Retina (tissue), 1 donor: ENCODE measurements around the gene REP15.
A peak's percentile ranks its signal among the peaks of the same experiment; 100 is the strongest.
"Not testable (repeated sequence)": the region's sequence is repeated elsewhere in the genome, so short reads cannot be mapped to it uniquely, and the experiment has no call there.

ENCODE experiments used
- DNase-seq: peaks from one replicate; pipeline ENCODE4 v3.0.0-alpha.2; 2016

Gene REP15

GRCh38 chr12:27696293-27696652, at the start of gene REP15:
Gene REP15 (plus strand): TSS chr12:27696447. CDS start chr12:27696563, 116 bp downstream.
- no peak for DNase-seq

GRCh38 chr12:27650011-27650410, 46.2 kb upstream of the REP15 start:
- DNase-seq: no peak

- DNase-seq: no peak
Observed at GRCh38 chr12:27651201-27651600, 45.0 kb upstream of the REP15 start.

- peak; percentile 29 for DNase-seq
Observed at GRCh38 chr12:27652174-27652763, 44.0 kb upstream of the REP15 start.

- DNase-seq: no peak
Observed at GRCh38 chr12:27653661-27654060, 42.6 kb upstream of the REP15 start.

GRCh38 chr12:27655476-27655875, 40.8 kb upstream of the REP15 start:
- DNase-seq: not testable (repeated sequence)

GRCh38 chr12:27657296-27657695, 39.0 kb upstream of the REP15 start:
- DNase-seq: no peak

DNA sequence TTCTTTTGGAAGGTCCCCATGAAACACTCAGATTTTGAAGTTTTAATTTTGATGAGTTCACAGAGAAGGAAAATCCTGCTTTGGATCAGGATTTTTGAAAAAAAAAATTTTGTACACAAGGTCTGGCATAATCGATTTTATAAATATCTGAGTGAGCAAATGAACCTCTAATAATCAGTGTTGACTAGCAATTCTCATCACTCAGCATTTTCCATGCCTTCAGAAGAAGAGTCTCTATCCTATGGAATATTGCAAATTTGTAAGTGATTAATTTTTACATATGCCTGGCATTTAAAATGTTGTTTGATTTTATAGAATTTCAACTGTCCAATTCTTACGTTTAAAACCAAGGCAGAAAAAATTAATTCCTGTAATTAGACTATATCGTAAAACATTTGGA, 30.5 kb upstream of the REP15 start:
- DNase-seq: no peak

DNA sequence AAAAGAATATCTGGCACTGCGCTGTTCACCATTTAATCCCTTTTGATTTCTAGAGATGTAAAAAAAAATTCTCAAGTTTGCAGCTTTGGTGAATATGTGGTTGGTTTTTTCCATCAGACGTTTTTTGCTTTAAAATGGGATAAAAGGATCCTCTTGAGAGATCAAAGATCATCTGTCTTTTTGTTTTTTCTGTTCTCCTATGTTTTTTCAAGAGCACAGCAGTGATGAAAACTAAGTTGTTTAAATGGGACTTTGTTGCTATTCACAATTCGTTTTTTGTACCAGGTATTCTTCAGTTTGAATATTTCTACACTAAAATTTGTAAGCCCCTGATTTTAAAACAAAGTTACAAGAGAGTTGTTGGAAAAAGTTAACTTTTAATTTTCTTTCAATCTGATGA, 29.7 kb upstream of the REP15 start:
- DNase-seq: no peak

DNA sequence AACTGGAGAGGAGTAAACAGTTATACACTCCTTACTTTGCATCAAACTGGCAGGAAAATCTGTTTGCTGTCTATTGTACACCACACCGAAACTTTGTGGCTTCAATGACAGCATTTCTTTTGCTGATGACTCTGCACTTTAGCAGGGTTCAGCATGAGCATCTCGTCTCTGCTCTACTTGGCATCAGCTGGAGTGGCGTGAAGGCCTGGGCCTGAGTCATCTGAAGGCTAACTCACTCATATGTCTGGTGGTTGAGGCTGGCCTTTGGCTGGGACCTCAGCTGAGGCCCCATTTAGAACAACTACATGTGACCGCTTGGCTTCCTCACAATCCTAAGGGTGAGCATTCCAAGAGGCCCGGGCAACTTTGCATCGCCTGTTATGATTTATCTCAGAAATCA, 28.7 kb upstream of the REP15 start:
- DNase-seq: no peak

DNA sequence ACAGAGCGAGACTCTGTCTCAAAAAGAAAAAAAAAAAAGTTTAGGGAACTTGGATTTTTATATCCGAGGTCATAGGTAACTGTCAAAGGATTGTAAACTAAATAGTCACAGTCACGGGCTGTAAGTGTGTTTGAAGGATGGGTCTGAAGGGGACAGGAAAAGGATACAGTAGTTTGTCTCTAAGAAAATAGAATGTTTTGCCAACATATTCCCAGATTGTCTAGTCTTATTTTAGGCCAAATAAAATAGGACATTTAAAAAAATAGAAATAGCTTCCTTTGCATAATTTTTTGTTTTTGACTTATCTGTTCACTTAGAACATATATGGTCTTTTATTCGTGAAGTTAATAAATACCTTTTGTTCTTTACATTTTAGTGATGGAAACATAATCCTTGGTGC, 24.2 kb upstream of the REP15 start:
- no peak for DNase-seq

DNA sequence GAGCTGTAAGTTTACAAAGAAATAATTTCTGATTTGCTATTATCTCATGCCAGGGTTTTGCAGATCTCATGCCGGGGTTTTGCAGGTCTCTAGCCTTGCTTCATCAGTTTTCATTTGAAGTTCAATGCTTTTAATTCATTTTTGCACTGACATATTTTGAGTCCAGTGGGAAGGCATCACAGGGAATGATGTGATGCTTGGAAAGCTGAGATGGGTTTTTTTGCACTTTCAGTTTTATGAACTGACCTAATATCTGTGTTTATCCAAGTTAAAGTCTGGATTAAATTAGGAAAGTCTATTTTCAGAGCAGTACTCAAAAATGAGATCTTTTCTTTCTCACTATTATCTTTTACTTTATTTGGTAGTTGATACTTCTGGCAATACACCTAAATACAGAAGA, 23.6 kb upstream of the REP15 start:
- DNase-seq: no peak

- no peak for DNase-seq
Observed at GRCh38 chr12:27673101-27673718, 23.0 kb upstream of the REP15 start.

GRCh38 chr12:27674989-27675388, 21.3 kb upstream of the REP15 start:
- no peak for DNase-seq

- no peak for DNase-seq
Observed at GRCh38 chr12:27680619-27681018, 15.6 kb upstream of the REP15 start.

DNA sequence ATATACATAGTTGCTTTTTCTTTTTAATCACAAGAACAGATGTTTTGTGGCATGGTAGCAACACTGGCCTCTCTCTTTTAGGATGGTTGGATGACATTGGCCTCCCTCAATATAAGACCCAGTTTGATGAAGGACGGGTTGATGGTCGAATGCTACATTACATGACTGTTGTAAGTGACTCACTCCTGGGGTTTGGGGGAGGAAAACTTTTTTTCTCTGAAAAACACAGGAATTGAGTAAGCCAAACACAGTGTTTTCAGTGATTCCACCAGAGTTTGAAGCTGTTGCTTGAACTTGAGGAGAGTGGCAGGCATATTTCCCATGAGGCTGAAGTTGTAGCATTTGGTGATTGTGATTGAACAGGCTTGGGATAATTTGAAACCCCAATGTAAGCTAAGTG, 13.7 kb upstream of the REP15 start:
- DNase-seq: no peak

DNA sequence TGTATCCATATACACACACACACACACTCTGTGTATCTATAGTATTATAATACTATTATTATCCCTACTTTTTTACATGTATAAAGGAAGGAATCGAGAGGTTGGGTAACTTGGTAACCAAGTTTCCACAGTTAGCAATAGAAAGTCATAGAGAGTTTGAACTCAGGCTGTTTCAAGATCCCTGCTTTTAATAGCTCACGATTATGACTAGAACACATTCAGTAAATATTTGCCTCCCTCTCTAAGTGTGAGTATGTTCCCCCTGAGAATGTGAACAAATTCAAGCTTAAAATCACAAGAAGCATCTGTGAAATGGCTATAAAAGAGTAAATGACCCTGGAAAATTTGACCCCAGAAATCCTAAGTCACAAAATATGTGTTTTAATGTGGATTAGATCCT, 11.0 kb upstream of the REP15 start:
- no peak for DNase-seq

- no peak for DNase-seq
Observed at GRCh38 chr12:27686147-27686546, 10.1 kb upstream of the REP15 start.

DNA sequence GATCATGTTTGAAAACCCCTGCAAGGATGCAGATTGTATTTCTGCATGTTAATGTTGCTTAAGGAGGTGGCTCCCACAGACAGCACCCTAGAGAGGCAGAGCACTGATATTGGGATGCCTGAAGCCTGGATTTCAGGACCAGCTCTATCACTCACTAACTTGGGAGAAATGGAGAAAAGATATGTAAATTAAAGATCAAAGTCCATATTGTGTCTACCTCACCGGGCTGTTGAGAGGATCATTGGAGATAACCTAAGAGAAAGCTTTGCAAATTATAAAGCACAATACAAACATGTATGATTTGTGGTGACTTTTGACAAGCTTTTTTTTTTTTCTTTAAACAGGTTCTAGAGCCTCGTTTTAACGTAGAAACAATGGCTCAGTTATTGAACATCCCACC, 7.6 kb upstream of the REP15 start:
- no peak for DNase-seq

DNA sequence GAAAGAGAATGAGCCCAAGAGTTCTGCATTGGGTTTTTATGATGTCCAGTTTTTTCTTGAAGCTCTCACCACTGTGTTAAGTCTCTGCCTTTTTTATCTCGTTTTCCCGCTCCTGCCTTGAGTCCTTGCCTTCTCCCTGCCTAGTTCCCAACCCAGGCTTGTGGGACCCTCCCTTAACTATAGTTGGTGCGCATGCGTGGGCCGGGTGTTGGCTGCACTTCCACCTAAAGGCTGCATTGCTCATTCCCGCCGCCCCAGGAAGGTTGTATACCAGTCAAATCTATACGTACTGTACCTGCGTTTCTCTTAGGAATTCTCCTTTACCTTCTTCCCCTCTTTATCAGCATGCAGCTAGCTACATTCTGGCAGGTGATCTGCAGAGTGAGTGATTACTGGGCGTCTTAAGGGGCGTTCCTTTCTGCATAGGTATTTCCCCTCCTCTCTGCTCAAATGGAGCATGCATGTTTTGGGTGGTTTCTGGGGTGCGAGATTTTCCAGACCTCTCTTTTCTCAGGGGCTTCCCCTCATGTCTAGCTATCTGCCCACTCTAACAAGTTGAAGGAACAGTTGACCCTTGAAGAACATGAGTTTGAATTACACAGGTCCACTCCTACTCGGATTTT, 6.6 kb upstream of the REP15 start:
- no peak for DNase-seq

- no peak for DNase-seq
Observed at GRCh38 chr12:27693403-27693802, 2.8 kb upstream of the REP15 start.

- no peak for DNase-seq
Observed at GRCh38 chr12:27695556-27696292, 523 bp upstream of the REP15 start.

DNA sequence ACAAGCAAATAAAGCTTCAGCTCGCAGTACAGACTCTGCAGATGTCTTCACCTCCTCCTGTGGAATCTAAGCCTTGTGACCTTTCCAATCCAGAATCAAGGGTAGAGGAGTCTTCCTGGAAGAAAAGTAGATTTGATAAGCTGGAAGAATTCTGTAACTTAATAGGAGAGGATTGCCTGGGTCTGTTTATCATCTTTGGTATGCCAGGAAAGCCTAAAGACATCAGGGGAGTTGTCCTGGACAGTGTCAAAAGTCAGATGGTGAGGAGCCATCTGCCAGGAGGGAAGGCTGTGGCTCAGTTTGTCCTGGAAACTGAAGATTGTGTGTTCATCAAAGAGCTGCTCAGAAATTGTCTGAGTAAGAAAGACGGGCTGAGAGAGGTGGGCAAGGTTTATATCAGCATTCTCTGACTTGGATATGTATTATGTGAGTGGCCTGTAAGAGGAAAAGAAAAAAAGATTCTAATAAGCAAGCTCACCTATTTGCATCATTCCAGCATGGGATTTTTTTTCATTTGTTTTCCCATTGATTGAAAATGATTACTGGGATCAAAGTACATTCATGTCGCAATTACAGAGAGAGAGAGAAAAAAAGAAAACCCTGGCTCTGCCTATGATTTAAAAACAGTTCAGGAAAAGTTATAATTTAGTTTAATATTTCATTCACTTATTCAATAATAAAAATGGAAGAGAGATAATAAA, 767 bp downstream of the REP15 start:
- DNase-seq: no peak
